Activated naive CD8-positive, alpha-beta T cell (primary cell): Measurements from ENCODE around the gene ISG15.
"Not testable (repeated sequence)": the region's sequence is repeated elsewhere in the genome, so short reads cannot be mapped to it uniquely, and the experiment has no call there.

Experiments used
- H3K27ac Mint-ChIP-seq: one replicate; pipeline ENCODE4 v1.8.0; 2021; ENCODE audit warnings: mixed read lengths
- H3K27me3 Mint-ChIP-seq: one replicate; pipeline ENCODE4 v1.8.0; 2021; ENCODE audit warnings: mixed read lengths
- H3K36me3 Mint-ChIP-seq: one replicate; pipeline ENCODE4 v1.8.0; 2021; ENCODE audit warnings: mixed read lengths
- H3K4me1 Mint-ChIP-seq: one replicate; pipeline ENCODE4 v1.8.0; 2021; ENCODE audit warnings: low read depth, mixed read lengths
- H3K4me3 Mint-ChIP-seq: one replicate; pipeline ENCODE4 v1.8.0; 2021; ENCODE audit warnings: mild to moderate bottlenecking, mixed read lengths
- H3K9me3 Mint-ChIP-seq: one replicate; pipeline ENCODE4 v1.8.0; 2021; ENCODE audit warnings: low read depth, mixed read lengths

Gene ISG15

DNA sequence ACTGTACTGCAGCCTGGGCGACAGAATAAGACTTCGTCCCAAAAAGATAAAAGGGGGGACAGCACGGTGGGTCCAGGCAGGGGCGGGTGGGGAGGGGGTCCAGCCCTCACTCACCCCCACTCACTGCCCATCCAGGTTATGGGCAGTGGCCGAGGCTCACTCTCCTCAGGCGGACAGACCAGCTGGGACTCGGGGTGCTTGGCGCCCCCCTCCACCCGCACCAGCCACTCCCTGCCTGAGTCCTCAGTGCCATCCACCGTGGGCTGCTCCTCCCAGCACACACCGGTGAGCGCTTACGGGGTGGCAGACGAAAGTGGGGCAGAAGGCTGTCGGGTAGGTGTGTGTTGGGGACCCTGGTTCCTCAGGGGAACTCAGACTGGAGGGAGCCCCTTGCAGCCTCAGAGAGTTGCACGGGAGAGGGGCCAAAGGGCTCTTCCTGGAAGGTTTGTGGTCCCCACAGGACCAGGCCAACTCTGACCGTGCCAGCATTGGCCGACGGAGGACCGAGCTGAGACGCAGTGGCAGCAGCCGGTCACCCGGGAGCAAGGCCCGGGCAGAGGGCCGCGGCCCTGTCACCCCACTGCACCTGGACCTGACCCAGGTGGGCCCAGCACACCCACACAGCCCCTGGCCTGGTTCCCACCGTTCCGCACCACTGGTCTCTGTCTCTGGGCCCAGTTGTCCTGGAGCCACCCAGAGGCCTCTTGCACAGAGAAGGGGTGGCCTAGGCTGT is 40.4 kb upstream of the ISG15 start:
- H3K4me3 Mint-ChIP-seq, result no peak overlapping the region
- peaks cover 8% of the 10 kb centered on the region for H3K27me3 Mint-ChIP-seq
- no peaks in the 10 kb centered on the region for H3K4me1 Mint-ChIP-seq
- H3K36me3 Mint-ChIP-seq, result no peaks in the 10 kb centered on the region
- no peaks in the 10 kb centered on the region for H3K9me3 Mint-ChIP-seq
- no peak overlapping the region for H3K27ac Mint-ChIP-seq

DNA sequence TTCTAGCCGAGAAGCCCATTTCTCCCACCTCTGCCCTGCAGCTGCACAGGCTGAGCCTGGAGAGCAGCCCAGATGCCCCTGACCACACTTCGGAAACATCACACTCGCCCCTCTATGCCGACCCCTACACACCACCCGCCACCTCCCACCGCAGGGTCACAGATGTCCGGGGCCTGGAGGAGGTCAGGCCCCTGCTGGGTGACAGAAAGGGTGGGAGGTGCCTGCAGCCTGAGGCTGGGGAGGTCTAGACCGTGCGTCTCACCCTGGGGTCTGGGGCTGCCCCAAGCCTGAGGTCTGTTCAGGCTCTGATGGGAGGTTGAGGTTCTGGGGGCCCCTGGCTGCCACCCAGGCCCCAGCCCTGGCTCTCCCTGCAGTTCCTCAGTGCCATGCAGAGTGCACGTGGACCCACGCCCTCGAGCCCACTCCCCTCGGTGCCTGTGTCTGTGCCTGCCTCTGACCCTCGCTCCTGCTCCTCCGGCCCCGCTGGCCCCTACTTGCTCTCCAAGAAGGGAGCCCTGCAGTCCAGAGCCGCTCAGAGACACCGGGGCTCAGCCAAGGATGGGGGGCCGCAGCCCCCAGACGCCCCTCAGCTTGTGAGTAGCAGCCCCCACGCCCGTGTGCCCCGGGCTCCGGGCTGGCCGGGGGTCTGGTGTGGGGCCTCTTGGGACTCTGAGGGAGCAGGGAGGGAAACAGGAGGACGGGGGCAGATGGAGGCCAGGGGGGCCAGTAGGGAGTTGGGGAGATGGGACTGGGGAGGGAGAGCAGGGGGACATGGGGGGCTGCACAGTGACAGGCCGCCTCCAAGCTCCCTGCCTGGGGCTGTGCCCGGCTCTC is 39.6 kb upstream of the ISG15 start:
- Mint-ChIP-seq H3K9me3 (no peaks in the 10 kb centered on the region), H3K4me1 (peaks cover 3% of the 10 kb centered on the region), H3K36me3 (no peaks in the 10 kb centered on the region), H3K27me3 (peaks cover 10% of the 10 kb centered on the region), H3K4me3 (no peak overlapping the region), H3K27ac (no peak overlapping the region)

DNA sequence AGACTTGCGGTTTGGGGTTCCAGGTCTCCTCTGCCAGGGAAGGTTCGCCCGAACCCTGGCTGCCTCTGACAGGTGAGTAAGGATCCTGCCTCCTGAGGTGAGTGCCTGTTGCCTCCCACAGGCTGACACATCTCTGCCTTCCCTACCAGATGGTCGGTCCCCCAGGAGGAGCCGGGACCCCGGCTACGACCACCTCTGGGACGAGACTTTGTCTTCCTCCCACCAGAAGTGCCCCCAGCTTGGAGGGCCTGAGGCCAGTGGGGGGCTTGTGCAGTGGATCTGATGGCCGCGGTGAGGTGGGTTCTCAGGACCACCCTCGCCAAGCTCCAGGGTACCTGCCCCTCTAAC is 39.0 kb upstream of the ISG15 start:
- peaks cover 10% of the 10 kb centered on the region for H3K27me3 Mint-ChIP-seq
- no peak overlapping the region for H3K27ac Mint-ChIP-seq
- H3K4me3 Mint-ChIP-seq, result no peak overlapping the region
- no peaks in the 10 kb centered on the region for H3K9me3 Mint-ChIP-seq
- H3K4me1 Mint-ChIP-seq, result peaks cover 3% of the 10 kb centered on the region
- H3K36me3 Mint-ChIP-seq, result no peaks in the 10 kb centered on the region

DNA sequence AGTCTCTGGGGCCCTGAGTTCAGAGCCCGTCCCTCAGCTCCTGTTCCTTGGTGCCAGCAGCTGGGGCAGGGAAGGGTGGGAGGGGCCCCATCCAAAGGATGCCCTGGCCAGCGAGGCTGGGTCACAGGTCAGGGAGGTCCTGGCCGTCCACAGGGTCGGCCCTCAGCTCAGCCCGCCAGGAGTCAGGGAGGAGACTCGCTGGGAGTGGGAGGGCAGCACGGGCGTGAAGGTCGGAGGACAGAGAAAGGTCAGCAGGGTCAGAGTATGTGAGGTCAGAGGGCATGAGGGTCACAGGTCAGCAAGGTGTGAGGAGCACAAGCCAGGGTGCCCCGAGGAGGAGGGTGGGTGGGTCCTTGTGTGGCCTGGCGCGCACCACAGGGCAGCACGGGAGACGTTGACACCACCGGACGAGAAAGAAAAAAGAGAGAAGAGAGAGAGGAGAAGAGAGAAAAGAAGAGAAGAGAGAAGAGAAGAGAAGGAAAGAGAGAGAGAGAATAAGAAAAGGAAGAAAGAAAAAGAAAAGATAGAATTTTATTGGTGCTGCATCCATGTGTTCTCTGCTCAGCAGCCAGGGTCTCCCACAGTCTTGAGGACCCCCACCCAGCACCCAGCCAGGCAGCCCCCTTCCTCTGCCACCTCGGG is 38.5 kb upstream of the ISG15 start:
- no peaks in the 10 kb centered on the region for H3K9me3 Mint-ChIP-seq
- H3K36me3 Mint-ChIP-seq, result no peaks in the 10 kb centered on the region
- no peak overlapping the region for H3K4me3 Mint-ChIP-seq
- peaks cover 7% of the 10 kb centered on the region for H3K27me3 Mint-ChIP-seq
- peaks cover 3% of the 10 kb centered on the region for H3K4me1 Mint-ChIP-seq
- no peak overlapping the region for H3K27ac Mint-ChIP-seq

DNA sequence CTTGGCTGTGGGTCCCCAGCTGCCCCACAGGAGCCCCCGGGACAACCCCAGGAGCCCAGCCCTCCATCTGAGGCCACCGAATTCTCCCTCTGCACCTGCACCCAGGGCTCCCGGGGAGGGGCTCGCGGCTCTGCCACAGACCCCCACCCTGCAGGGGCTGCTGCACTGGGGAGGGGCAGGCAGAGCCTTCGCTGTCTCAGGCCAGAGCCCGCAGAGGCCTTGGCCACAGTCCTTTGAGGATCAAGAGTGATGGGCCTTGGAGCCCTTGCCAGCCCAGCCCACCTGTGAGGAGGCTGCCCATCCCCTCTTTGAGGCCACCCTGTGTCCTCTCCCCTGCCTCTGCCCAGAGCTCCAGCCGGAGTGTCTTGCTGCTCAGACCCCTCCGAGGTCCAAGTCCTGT is 37.9 kb upstream of the ISG15 start:
- Mint-ChIP-seq H3K27me3 (peaks cover 7% of the 10 kb centered on the region), H3K4me3 (no peak overlapping the region), H3K9me3 (no peaks in the 10 kb centered on the region), H3K36me3 (no peaks in the 10 kb centered on the region), H3K4me1 (peaks cover 3% of the 10 kb centered on the region), H3K27ac (no peak overlapping the region)

DNA sequence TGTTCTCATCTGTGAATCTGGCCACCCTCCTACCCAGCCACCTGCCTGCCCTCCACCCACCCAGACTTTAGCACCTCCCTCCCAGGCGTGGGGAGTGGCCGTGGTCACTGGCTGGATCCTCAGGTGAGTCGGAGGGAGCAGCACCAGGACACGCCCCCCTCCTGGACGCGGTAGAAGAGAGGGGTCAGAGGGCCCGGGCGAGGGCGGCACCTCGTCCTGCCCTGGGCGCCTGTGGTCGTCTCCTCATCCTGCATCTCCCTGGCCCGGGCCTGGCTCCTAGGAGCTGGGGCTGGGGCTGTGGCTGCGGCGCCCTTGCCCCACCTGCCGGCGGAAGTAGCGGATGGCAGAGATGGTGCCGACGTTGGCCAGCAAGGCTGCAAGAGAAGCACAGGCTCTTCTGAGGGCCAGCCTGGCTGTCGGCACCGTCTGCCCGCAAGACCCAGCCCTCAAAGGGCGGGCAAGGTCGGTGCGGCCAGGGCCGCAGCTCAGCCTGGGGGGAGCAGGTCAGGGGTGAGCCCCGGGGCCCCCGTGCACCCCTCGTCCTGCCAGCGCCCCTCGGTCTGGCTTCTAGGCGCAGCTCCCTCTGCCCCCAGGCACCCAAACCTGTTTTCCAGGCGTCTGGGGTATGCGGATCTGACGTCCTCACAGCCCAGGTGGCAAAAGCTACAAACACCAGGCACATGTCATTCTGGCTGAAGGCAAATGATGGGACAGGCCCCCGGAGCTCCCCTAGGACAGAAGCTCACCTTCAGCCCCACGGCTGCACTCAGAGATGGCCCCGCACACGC is 37.2 kb upstream of the ISG15 start:
- Mint-ChIP-seq H3K4me3 (no peak overlapping the region), H3K9me3 (no peaks in the 10 kb centered on the region), H3K27me3 (peaks cover 7% of the 10 kb centered on the region), H3K36me3 (no peaks in the 10 kb centered on the region), H3K27ac (no peak overlapping the region), H3K4me1 (peaks cover 3% of the 10 kb centered on the region)

DNA sequence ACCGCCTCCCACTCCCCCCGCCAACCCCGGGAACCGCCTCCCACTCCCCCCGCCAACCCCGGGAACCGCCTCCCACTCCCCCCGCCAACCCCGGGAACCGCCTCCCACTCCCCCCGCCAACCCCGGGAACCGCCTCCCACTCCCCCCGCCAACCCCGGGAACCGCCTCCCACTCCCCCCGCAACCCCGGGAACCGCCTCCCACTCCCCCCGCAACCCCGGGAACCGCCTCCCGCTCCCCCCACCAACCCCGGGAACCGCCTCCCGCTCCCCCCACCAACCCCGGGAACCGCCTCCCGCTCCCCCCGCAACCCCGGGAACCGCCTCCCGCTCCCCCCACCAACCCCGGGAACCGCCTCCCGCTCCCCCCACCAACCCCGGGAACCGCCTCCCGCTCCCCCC is 36.5 kb upstream of the ISG15 start:
- H3K36me3 Mint-ChIP-seq, H3K27me3 Mint-ChIP-seq, H3K4me3 Mint-ChIP-seq, H3K27ac Mint-ChIP-seq, H3K9me3 Mint-ChIP-seq, H3K4me1 Mint-ChIP-seq: not testable (repeated sequence)

DNA sequence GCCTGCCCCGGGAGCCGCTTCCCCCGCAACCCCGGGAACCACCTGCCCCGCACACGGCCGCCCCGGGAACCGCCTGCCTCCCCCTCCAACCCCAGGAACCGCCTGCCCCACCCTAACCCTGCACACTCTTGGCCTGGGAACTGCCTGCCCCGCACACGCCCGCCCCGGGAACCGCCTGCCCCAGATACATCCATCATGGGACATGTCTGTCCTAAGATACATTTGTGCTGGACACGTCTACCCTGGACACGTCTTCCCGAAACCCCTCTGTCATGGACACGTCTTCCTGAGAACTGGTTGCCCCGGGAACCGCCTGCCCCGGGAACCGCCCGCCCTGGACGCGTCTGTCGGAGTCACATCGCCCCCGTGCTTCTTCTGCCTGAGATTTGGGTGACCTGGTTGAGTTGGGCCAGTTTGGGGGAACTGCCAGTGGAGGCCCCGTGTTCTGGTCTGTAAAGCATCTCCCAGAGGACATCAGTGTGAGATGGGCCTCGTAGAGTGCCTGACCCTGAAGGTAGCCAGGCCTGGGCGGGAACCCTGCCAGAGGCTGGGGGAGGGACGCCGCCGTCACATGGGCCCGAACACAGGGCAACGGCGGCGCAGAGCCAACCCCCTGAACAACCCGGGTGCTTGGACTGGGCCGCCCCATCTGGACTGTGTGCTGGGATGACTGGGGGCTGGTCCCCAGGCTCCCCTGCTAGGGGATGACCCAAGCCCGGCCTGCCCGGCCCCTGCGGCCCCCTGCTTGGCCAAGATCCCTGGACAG is 35.0 kb upstream of the ISG15 start:
- no peak overlapping the region for H3K27ac Mint-ChIP-seq
- no peak overlapping the region for H3K4me3 Mint-ChIP-seq
- H3K36me3 Mint-ChIP-seq, result no peaks in the 10 kb centered on the region
- no peaks in the 10 kb centered on the region for H3K9me3 Mint-ChIP-seq
- H3K27me3 Mint-ChIP-seq, result peaks cover 10% of the 10 kb centered on the region
- peaks cover 3% of the 10 kb centered on the region for H3K4me1 Mint-ChIP-seq

DNA sequence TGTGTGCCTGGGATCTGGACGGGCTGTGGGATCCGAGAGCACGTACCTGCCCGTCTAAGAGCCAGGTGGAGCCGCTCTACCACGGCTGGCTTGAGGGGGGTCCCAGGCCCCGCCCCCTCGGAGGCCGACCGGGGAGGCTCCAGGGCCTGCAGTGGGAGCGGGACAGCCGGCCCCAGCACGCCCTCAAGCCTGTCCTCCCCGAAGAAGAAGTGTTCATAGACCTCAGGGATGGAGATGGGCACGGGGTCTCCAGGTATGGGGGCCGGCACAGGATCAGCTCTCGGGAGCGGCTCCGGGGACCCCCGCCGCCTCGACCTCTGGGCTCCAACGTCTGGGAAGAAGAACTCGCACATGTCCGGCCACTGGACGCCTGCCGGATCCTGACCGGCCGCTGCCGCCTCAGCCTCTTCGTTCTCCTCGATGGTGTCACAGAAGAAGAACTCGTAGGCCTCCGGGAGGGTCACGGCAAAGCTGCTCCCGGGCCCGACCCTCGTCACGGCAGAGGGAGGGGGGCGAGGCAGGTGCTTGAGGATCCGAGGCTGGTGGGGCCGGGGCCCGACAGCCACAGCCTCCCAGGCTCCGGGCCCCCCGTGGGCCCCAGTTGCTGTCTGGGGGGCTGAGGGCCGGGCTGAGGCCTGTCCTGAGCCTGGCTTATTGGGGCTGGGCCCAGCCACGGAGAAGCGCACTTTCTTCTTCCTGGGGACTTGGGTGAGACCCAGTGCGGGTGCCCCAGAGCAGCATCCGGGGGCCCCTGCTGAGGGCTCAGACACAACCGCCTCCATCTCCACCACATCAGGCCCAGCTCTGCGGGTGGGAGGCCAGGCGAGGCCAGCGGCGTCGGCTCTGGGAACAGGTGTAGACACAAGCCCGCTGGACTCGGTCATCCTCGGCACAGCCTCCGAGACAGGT is 34.2 kb upstream of the ISG15 start:
- Mint-ChIP-seq H3K9me3 (no peaks in the 10 kb centered on the region), H3K36me3 (no peaks in the 10 kb centered on the region), H3K27me3 (peaks cover 12% of the 10 kb centered on the region), H3K4me3 (no peak overlapping the region), H3K27ac (no peak overlapping the region), H3K4me1 (peaks cover 3% of the 10 kb centered on the region)

DNA sequence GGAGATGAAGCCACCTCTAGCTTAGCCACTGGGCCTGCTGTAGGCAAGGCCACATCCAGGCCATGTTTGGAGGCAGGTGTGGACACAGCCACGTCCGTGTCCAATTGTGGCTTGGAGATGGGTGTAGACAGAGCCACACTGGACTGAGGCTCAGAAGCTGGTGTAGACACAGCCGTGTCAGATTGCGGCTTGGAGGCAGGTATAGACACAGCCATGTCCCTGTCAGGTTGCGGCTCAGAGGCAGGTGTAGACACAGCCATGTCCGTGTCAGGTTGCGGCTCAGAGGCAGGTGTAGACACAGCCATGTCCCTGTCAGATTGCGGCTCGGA is 33.6 kb upstream of the ISG15 start:
- H3K4me3 Mint-ChIP-seq, result no peak overlapping the region
- H3K9me3 Mint-ChIP-seq, result no peaks in the 10 kb centered on the region
- no peak overlapping the region for H3K27ac Mint-ChIP-seq
- peaks cover 3% of the 10 kb centered on the region for H3K4me1 Mint-ChIP-seq
- no peaks in the 10 kb centered on the region for H3K36me3 Mint-ChIP-seq
- H3K27me3 Mint-ChIP-seq, result peaks cover 12% of the 10 kb centered on the region

DNA sequence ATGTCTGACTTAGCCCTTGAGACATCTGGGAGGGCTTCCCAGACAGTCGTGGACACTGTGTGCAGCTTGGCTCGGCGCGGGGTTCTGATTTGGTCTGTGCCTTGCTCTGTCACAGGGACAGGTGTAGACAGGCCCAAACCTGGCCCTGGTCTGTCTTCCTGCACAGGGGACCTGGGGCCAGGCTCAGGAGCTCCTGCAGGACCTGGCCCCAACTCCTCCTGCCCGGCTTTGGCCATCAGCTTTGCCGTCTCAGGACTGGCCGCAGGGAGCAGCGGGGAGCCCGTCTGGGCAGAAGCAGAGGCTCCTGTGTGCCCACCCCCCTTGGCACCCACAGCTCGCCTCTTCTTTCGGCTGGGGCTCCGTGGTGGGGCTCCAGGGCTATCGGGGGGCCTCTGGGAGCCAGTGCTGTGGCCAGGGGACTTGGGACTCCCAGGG is 33.1 kb upstream of the ISG15 start:
- no peak overlapping the region for H3K27ac Mint-ChIP-seq
- no peak overlapping the region for H3K4me3 Mint-ChIP-seq
- peaks cover 3% of the 10 kb centered on the region for H3K4me1 Mint-ChIP-seq
- no peaks in the 10 kb centered on the region for H3K9me3 Mint-ChIP-seq
- peaks cover 11% of the 10 kb centered on the region for H3K27me3 Mint-ChIP-seq
- H3K36me3 Mint-ChIP-seq, result no peaks in the 10 kb centered on the region

DNA sequence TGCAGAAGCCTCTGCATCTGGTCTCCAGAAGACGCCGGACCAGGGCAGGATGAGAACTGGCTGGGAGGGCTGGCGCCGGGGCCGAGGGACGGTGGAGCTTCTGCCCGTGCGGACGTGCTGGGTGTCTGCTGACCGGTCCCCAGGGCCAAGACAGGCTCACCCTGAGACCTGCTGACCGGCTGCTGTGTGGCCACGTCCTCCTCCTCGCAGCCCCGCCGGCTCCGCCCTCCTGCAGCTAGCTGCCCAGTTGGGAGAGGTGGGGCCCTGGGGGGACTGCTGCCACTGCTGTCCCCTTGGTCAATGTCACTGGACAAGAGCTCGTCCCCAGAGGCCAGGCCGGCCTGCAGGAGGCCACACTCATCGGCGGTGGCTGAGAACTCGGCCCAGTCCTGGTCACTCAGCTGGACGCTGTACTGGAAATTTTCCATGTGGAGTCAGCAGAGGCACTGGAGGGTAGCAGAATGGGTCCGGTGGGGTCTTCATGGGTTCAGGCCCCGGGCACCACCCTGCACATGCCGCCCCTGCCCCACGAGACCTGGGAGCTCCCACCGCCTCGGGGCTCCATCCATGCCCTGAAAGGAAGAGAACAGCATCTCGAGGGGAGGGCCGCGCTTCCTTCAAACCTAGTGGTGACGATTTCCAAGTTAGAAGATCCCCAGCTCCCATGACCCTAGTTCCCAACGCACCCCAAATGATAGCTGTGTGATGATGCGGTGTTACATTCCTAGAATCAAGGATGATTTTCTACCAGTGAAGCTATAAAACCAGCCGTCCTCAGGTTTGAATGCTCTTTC is 32.5 kb upstream of the ISG15 start:
- no peak overlapping the region for H3K27ac Mint-ChIP-seq
- H3K9me3 Mint-ChIP-seq, result no peaks in the 10 kb centered on the region
- no peak overlapping the region for H3K4me3 Mint-ChIP-seq
- peaks cover 11% of the 10 kb centered on the region for H3K27me3 Mint-ChIP-seq
- no peaks in the 10 kb centered on the region for H3K36me3 Mint-ChIP-seq
- H3K4me1 Mint-ChIP-seq, result peaks cover 3% of the 10 kb centered on the region

DNA sequence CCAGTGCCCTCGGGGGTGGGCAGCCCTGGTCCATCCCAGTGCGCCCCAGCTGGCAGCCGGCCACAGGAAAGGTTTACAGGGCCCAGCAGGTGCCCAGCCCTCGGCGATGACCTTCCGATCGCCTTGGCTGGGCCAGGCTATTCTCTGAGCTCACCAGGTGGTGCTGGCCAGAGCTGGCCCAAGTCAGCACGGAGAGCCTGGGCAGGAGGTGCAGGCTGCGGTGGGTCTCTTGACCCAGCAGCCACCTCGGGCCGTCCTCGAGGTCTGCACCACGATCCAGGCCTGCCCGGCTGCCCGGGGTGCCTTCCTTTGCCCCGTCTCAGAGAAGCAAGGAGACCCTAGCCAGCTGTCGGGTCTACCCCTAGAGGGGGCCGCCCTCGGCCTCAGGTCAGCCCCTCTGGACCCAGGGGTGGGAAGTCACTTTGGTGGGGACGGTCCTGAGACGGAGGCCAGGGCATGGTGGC is 31.8 kb upstream of the ISG15 start:
- Mint-ChIP-seq H3K27me3 (peaks cover 11% of the 10 kb centered on the region), H3K4me3 (no peak overlapping the region), H3K36me3 (no peaks in the 10 kb centered on the region), H3K4me1 (peaks cover 3% of the 10 kb centered on the region), H3K27ac (no peak overlapping the region), H3K9me3 (no peaks in the 10 kb centered on the region)
